GM21526 (cell line): ENCODE measurements around the gene C1QL1.

Experiments
- ATAC-seq: cut with Tn5 transposase; IDR thresholded peaks from one replicate; pipeline ENCODE4 v1.9.1; 2021; ENCODE audit warnings: moderate library complexity; ENCODE audit not compliant: unreplicated experiment, low FRiP score

Gene C1QL1

DNA sequence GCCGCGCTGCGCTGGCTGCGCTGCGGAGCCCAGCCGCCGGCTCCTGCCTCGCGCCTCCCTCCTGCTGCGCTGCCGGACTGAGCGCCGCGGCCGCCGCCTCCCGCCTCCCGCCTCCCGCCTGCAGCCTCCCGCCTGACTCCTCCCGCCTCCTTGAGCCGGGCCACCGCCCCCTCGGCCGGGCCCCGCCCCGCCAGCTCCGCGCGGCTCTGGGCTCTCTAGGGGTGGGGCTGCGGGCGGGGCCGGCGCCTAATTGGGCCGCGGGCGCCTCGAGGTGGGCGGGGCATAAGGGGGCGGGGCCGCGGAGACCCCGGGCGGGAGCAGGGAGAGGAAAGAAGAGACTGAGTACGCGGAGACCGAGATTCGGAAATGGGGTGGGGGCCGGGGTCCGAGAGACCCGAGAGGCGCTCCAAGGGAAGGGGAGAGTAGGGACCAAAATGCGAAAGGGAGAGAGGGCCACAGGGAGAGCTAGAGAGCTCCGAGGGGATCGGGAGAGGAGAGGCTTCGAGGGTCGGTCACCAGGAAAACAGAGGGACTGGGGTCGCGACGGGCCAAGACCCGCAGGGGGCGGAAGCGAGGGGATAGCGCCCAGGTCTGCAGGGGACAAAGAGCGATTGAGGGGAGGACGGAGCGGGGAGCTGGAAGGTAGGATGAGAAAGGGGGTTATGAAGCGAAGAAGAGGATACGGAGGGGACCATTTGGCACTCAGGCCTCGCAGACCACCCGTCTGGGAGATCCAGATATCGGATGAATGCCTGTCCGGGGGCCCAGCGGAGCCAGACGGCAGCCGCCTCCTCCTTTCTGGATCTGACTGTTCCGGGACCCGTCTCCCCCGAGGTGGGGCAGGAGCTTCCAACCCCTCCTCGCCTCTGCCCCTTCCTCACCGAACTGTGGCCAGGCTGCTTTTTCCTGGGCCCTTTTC is at the start of gene C1QL1:
Gene C1QL1 (minus strand): TSS at position 79 of the 919 bp plus-strand sequence. CDS start 255 bp downstream, outside the sequence.
- peak; percentile 74 for ATAC-seq

DNA sequence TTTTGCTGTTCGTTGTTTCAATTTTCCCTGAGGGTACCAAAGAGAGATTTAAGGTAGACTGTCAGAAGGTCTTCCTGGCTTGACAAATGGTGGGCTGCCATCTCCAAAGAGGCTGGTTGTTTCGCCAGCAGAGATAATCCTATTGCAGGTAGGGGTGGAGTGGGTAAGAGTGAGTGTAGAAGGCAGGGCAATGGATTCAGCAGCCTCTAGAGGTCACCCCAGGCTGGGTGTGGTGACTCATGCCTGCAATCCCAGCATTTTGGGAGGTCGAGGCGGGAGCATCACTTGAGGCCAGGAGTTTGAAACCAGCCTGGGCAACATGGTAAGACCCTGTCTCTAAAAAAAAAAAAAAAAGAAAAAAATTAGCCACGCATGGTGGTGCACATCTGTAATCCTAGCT is 48.7 kb upstream of the C1QL1 start:
- no peak for ATAC-seq

DNA sequence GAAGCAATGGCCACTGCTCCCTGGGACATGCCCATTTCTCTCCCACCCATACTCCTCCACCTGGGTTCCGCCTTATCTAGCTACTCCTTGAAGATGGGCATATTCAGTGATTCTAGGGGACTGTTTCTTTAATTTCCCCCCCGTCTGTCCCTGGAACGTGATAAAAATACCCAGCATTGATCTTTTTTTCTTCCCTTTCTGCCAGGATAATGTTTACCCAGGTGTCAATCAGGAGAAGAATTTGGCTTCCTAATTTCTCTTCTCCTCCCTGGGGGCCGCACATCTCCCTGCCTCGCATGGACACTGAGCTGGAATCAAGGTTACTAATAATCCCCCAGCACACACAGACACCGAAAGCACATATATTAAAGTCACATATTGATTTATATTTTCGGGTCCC is 48.1 kb upstream of the C1QL1 start:
- no peak for ATAC-seq

DNA sequence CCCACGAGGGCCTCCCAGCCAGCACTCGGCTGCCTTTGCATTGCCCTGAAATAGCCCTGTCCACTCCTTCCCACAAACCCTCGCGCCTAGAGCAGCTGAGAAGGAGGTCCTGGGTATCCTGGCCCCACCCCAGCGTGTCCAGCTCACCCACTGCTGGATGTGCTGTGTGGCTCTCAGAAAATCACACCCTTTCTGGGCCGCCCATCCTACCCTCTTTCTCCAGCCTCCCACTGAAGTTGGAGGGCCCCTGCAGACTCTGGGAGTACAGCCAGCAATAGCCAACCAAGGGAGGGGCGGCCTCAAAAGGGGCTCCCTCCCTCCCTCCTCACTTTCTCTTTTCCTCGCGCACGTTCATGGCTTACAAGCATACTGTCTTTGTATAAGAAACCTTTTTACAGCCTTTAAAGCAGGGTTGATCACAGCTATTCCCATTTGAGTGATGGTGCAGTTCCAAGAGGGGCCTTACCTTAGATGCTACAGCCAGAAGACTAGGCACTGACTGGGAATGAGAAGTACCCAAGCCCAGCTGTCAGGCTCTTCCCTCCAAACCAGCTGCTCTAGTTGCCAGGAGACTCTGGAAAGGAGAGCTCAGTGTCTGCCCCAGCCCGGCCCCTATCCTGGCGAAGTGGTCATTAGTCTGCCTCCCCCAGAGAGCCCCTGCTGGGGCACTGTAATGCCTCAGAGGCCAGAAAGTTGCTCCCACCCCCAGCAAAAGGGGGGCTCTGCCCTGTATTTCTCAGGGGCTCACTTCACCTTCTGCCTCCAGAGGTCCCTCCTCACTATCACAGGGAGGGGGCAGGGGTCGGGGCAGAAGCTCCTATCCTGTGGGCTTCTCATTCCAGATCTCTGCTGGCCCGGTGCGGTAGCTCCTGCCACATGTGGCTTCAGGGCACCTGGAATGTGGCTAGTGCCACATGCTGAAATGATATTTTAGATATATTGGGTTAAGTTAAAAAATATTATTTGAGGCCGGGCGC is 45.2 kb upstream of the C1QL1 start:
- ATAC-seq, result no peak

DNA sequence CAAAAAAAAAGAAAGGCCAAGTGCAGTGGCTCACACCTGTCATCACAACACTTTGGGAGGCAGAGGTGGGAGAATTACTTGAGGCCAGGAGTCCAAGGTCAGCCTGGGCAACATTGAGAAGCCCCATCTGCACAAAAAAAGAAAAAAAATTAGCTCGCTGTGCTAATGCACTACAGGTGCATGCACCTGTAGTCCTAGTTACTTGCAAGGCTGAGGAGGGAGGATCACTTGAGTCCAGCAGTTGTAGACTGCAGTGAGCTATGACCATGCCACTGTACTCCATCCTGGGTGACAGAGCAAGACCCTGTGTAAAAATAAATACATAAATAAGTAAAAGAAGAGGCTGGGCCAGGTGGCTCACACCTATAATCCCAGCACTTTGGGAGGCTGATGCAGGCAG is 43.7 kb upstream of the C1QL1 start:
- no peak for ATAC-seq

DNA sequence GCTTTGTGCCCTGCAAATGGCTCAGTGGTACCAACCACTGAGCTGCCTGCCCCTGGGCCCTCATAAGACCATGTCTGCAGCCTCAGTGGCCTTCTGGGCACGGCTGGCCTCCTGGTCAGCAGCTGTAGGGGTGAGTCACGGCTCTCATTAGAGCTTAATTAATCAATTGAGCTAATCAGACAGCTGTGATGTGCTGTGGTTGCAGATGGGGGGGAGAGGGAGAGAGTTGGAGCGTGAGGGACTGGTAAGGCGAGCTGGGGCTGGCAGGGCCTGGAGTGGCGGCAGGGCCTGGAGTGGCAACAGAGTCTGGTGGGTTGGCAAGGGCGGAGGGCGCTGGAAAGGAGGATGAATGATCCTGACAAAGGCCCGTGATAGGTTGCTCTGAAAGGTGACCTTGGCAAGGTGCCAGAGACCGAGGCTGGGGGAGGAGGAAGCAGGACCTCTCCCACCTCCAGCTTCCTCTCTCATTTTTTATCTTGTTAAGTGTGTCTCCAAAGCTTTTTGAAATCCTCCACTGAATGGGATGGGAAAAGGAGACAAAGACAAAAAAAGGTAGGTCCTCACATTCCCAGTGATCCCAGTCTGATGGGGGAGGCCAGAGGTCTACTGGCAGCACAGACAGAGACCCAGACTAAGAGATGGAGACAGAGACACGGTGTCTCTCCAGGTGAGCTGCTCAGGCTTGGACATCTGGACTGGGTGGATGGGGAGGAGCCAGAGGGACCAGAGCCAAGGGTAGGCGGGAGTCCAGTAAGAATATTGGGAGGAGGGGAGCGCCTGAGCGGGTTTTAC is 41.8 kb upstream of the C1QL1 start:
- no peak for ATAC-seq

DNA sequence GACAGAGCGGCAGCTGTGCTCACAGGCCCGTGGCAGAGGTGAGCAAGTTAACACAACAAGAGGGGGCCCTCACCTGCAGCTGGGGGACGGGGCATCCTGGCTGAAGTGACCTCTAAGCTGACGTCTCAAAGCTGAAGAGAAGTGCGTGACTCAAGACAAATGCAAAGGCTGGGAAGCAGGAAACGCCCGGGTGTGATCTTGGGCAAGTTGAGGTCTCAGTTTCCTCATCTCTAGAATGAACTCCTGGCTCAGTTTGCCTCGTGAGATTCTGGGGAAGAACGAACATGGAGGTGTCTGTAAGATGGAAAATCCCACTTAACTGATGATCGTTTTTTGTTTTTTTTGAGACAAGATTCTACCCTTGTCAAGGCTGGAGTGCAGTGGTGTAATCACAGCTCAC is 40.1 kb upstream of the C1QL1 start:
- ATAC-seq, result no peak

DNA sequence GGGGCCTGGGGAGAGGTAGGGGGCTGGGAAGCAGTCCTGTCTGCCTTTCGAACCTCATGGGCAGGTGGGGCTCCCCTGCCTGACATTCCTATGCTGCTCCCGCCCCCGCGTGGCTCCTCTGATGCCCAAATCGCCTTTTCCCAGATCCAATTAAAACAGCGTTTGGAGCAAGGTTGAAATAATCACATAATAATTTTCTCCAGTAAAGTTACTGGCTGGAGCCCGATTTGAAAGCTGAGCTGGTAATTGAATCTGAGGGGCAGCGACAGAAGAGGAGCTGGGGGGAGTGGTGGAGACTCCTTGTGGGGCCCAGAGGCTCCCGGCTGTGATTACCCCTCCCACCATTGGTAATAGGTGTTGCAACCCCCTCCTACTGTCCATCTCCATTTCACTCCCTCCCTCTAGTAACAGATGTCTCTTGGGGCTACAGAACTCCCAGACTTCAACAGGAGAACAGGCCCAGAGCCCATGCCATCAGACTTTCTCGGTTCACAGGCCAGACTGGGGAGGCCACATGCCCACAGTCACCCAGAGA is 38.9 kb upstream of the C1QL1 start:
- ATAC-seq, result no peak

DNA sequence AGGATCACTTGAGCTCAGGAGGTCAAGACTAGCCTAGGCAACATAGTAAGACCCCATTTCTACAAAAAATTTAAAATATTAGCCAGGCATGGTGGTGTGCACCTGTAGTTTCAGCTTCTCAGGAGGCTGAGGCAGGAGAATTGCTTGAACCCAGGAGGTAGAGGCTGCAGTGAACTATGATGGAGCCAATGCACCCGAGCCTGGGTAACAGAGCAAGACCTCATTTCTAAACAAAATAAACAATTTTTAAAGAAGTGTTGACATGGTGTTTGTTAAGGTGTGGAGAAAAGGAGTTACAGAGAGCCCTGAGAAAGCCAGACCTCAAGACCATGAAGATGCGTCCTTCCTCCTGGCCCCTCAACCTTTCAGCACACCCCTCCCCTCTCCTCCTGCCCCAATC is 37.6 kb upstream of the C1QL1 start:
- no peak for ATAC-seq

DNA sequence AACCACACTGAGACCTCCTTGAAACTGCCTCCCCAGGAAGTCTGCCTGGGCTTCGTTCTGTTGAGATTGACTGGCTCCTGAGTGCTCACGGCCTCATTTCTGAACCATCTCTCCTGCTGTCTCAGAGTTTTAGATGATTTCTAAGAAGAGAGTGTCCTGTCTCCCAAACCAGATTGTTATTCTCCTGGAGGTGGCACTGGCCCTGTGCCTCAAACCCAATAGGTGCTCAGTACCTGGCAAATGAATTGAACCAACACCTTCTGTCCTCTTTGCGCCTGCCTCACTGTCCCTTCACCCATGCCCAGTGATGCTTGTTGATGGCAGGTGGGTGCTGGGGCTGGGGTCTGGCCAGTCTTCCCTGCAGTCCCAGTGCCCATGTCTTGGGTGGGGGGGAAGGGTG is 36.3 kb upstream of the C1QL1 start:
- ATAC-seq, result no peak

DNA sequence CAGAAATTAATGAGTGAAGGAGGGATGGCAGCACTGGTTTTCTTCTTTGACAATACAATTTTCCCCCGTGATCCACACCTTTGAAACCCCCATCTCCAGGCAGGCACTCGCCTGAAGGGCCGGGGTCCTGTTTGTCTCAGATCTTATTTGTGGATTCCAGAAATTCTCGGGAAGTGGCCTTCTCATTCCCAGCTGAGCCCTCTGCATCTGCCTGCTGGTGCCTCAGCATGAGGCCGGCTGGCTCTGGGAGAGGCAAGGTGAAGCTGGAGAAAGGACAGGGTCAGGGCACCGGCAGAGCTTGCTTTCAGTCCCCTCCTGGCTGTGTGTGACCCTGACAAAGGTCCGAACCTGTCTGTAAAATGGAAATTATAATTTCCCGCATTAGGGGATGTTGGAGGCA is 35.8 kb upstream of the C1QL1 start:
- no peak for ATAC-seq

DNA sequence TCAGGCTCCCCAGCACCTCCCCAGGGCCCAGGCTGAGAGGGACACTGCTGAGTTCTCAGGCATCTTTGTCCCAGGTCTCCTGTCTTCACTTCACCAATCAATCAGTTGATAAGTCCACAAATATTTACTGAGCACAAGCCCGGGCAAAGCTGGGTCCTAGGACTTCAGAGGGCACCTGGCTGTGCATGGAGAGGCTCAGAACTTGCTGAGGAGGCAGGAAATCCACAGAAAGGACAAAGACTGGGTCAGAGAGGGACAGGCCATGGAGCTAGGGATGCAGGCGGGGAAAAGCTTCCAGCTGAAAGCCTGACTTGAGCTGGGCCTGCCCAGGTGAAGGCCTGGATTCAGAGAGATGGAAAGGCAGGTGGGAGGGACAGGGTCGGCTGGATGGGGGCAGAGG is 33.2 kb upstream of the C1QL1 start:
- no peak for ATAC-seq

DNA sequence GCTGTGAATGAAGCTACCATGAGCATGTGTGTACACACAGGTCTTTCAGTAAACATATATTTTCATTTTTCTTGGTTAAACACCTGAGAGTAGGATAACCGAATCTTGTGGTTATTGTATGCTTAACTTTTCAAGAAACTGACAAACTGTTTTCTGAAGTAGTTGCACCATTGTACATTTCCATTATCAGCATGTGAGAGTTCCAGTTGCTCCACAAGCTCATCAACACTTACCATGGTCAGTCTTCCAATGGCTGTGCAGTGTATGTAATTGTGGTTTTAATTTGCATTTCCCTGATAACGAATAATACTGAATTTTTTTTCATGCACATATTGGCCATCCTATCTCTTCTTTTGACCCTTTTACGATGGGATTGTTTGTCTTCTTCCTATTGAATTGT is 31.3 kb upstream of the C1QL1 start:
- no peak for ATAC-seq

DNA sequence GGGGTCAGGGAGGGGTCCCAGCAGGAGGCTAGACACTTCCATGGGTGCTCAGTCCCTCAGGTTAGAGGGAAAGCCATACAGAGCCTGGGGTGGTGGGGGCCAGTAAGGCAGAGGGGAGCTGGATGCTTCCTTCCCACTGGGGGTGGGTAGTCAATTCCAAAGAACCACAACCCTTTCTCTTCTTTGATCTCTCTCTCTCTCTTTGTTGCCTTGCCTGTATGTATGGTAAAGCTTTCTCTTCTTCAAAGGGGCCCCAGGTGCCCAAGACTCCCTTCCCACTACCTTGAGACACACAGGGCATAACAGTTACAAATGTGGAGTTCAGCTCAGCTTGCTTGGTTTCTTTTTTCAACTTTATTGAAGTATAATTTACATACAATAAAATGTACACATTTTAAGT is 30.5 kb upstream of the C1QL1 start:
- ATAC-seq, result no peak

DNA sequence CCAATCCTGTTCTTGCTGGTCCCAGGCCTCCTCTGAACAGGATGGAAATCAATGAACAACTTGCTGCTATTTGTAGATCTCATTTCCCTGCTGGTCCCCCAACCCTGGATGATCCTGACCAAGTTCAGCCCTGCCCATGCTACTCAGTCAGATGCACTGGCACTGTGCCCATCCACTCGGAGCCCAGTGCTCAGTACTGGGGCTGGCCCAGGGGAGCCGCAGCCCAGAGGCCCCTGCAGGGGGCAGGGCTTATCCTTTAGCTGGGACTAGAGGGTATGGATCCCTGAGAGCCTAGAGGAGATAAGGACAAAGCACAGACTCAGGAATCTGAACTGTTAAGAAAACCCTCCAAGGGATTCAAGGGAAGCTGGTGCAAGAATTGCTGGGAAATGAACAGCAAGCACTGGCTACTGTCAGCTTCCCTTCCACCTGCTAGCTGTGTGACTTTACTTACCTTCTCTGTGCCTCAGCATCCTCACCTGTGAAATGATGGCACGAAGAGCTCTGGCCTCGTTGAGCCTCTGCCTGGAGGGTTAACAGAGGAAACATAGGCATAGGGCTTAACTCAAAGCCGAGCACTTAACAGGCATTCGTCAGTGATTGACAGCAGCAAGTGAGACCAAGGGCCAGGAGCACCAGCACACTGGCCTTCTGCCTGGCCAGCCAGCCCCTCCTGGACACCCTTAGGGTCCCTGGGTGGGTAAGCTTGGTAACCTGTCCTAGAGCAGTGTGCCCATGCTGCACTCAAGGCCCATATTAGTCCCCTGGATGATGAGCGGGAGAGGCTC is 29.8 kb upstream of the C1QL1 start:
- ATAC-seq, result no peak

DNA sequence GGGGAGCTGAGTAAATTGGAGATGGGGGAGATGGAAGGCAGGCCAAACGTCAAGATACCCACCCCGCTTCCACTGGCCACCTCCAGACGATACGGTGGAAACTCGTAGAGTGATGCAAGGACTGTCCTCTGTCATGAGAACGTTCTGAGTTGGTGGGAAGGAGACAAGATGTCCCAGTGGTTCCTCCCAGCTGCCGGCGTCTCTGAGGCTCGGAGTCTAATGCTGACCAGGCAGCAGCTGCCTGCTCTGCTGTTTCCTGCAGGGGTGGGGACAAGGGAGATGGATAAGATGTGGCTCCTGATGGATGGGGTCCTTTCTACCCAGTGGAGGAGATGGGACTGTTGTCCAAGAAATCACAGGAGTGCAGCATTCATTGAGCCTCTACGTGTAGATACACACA is 28.2 kb upstream of the C1QL1 start:
- no peak for ATAC-seq

DNA sequence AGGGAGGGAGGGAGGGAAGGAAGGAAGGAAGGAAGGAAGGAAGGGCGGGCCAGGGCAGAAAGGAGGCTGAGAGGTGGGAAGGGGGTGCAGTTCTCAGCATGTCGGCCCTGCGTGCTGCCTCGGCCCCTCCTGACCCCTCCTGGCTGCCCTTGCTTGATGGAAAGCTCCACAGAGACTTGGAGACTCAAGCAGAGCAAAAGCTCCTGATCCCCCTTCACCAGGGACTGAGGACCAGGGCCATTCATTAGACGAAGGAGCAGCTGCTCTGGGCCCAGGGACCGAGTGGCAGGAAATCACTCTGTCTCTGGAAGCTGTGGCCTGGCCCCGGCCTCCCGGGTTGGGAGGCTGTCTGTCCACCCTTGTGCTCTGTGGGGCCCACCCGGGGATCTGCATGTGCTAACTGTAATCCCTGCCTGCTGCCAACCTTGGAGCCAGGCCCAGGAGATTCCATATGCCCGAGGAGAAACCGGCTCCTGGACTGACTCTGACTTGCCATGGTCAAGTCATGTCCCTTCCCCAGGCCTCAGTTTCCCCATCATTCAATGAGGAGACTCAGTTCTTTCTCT is 27.4 kb upstream of the C1QL1 start:
- ATAC-seq, result no peak

DNA sequence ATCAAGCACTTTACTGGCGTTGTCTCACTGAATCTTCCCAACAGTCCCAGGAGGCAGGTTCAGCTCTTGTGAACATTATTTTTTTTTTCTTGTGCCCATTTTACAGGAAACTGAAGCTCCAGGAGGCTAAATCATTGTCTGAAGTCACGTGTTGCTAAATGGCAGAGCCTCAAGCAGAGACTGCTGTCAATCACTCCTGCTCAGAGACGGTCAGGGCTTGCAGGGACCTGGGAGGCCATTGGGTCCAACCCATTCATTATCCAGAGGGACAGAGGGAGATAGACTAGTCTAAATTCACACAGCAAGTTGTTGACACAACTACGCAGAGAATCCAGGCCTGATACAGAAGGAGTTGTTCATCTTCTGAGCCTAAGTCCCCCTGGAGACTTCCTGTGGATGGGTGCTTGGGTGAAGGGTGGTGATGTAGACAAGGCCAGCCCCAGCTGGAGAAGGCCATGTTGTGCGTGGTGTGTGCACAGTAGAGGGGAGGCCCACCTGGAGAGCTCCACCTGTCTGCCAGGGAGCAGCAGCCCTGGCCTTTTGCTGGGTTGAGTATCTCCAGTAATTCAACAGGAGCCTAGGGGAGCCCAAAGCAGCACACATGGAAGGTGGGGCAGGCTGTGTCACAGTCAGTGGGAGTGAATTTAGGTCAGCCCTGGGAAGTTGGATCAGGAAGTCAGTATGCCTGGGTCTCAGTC is 24.3 kb upstream of the C1QL1 start:
- no peak for ATAC-seq

DNA sequence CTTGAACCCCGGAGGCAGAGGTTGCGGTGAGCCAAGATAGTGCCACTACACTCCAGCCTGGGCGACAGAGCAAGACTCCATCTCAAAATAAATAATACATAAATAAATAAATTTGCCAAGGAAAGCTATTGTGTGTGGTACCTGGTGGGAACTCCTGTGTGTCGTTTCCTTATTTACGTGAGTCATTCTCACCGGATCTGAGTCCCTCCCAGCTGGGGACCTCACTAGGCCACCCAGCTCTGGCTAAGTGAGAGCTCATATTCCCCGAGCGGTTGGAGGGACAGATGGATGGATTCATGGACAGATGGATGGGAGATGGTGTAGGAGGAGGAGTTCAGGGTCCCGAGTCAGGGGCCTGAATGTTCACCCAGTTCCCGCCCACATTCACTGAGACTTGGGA is 22.9 kb upstream of the C1QL1 start:
- no peak for ATAC-seq
